Activated CD8-positive, alpha-beta T cell treated with anti-CD3 and anti-CD28 coated beads for 36 hours (primary cell): ENCODE data around the gene ADORA2A. TPM values are rescaled to one million over a fixed set of nuclear protein-coding genes. Genes with fewer than 3 reads are reported as not detected.

Experiments
- ATAC-seq: fragments of 200-7000 bp; cut with Tn5 transposase; one replicate; pipeline ENCODE4 v1.10.0; 2021; ENCODE audit warnings: mild to moderate bottlenecking, moderate library complexity
- CTCF ChIA-PET: fragments of 350-600 bp; sonication (Branson Sonifier 250); formaldehyde crosslinking; loops from one replicate; lab custom pipeline; 2021; ENCODE audit warnings: antibody characterized with exemption; lab: Charles Lee
- POLR2A ChIA-PET: fragments of 350-600 bp; sonication (Branson Sonifier 250); formaldehyde crosslinking; loops from one replicate; lab custom pipeline; 2021; ENCODE audit warnings: antibody characterized with exemption; lab: Charles Lee
- DNase-seq: peaks from one replicate; pipeline ENCODE4 v3.0.0-alpha.2; 2020
- H3K27ac Mint-ChIP-seq: one replicate; pipeline ENCODE4 v1.8.0; 2021; ENCODE audit warnings: mild to moderate bottlenecking, mixed read lengths
- H3K27me3 Mint-ChIP-seq: one replicate; pipeline ENCODE4 v1.8.0; 2021; ENCODE audit warnings: mixed read lengths
- H3K36me3 Mint-ChIP-seq: one replicate; pipeline ENCODE4 v1.8.0; 2021; ENCODE audit warnings: low read depth, mixed read lengths
- H3K4me1 Mint-ChIP-seq: one replicate; pipeline ENCODE4 v1.8.0; 2021; ENCODE audit warnings: low read depth, mixed read lengths
- H3K4me3 Mint-ChIP-seq: one replicate; pipeline ENCODE4 v1.8.0; 2021; ENCODE audit warnings: mild to moderate bottlenecking, moderate library complexity, mixed read lengths
- H3K9me3 Mint-ChIP-seq: one replicate; pipeline ENCODE4 v1.8.0; 2021; ENCODE audit warnings: mixed read lengths
- CTCF ChIP-seq: fragments of 200-600 bp; IDR thresholded peaks from one replicate; pipeline ENCODE4 v1.8.0; 2022; ENCODE audit warnings: antibody characterized with exemption, mild to moderate bottlenecking
- intact Hi-C: fragments of 100-400 bp; cut with micrococcal nuclease; formaldehyde crosslinking; loops from one replicate; pipeline ENCODE4 v1.10.0; 2022
- total RNA-seq, 2 experiments: library from RNA; stranded (reverse); gene quantifications; one replicate each; pipeline ENCODE4 v1.2.3, GENCODE V29; 2021

Gene ADORA2A
- total RNA-seq, 2 experiments from 2014 or later = 41.4 to 42.9 TPM

- H3K9me3 Mint-ChIP-seq = no peaks in the 10 kb centered on the region
- no peak overlapping the region for H3K27ac Mint-ChIP-seq
- DNase-seq (no peak), ATAC-seq (no peak)
- TF ChIP-seq CTCF = no peak
- H3K4me1 Mint-ChIP-seq = peaks cover 33% of the 10 kb centered on the region
- H3K36me3 Mint-ChIP-seq = peaks cover 16% of the 10 kb centered on the region
- CTCF ChIA-PET = interaction anchor here (1.2 to 2.1 kb wide), 2 partner anchors 11 to 90 kb away, joined by 3 to 8 read pairs; no protein-coding TSS in a partner anchor
- intact Hi-C loops = no loop called here
- no peaks in the 10 kb centered on the region for H3K27me3 Mint-ChIP-seq
- POLR2A ChIA-PET = interaction anchor here (0.9 kb wide), 1 partner anchor 16 kb away, joined by 3 read pairs; no protein-coding TSS in a partner anchor
- H3K4me3 Mint-ChIP-seq = no peak overlapping the region
Observed at GRCh38 chr22:24412274-24412673, 15.1 kb upstream of the ADORA2A start.

- Mint-ChIP-seq H3K27me3 (no peaks in the 10 kb centered on the region), H3K9me3 (no peaks in the 10 kb centered on the region), H3K4me3 (no peak overlapping the region), H3K36me3 (peaks cover 12% of the 10 kb centered on the region), H3K4me1 (peaks cover 23% of the 10 kb centered on the region), H3K27ac (no peak overlapping the region)
- intact Hi-C loops = no loop called here
- no peak for DNase-seq
- POLR2A ChIA-PET = no interaction called here
- CTCF ChIA-PET = interaction anchor here (1.2 to 2.1 kb wide), 2 partner anchors 10 to 89 kb away, joined by 3 to 8 read pairs; no protein-coding TSS in a partner anchor
- ATAC-seq = no peak
- TF ChIP-seq CTCF = no peak
Observed at GRCh38 chr22:24413271-24413670, 14.1 kb upstream of the ADORA2A start.

- ATAC-seq = no peak
- no peaks in the 10 kb centered on the region for H3K9me3 Mint-ChIP-seq
- CTCF ChIA-PET = interaction anchor here (1.2 kb wide), 1 partner anchor 89 kb away, joined by 3 read pairs; no protein-coding TSS in a partner anchor
- TF ChIP-seq CTCF = no peak
- POLR2A ChIA-PET = no interaction called here
- no peaks in the 10 kb centered on the region for H3K27me3 Mint-ChIP-seq
- no peak for DNase-seq
- H3K4me3 Mint-ChIP-seq = no peak overlapping the region
- intact Hi-C loops = no loop called here
- H3K4me1 Mint-ChIP-seq = peaks cover 19% of the 10 kb centered on the region
- no peak overlapping the region for H3K27ac Mint-ChIP-seq
- peaks cover 12% of the 10 kb centered on the region for H3K36me3 Mint-ChIP-seq
Observed at GRCh38 chr22:24413736-24414385, 13.5 kb upstream of the ADORA2A start.

GRCh38 chr22:24414523-24414922 lies 12.9 kb upstream of the ADORA2A start:
- ChIA-PET CTCF (interaction anchor here (0.7 kb wide), 1 partner anchor 88 kb away, joined by 3 read pairs; no protein-coding TSS in a partner anchor), POLR2A (no interaction called here)
- ATAC-seq (no peak), DNase-seq (no peak)
- H3K9me3 Mint-ChIP-seq = no peaks in the 10 kb centered on the region
- no peak overlapping the region for H3K27ac Mint-ChIP-seq
- H3K27me3 Mint-ChIP-seq = no peaks in the 10 kb centered on the region
- no peak for TF ChIP-seq CTCF
- intact Hi-C loops = no loop called here
- no peak overlapping the region for H3K4me3 Mint-ChIP-seq
- peaks cover 10% of the 10 kb centered on the region for H3K36me3 Mint-ChIP-seq
- H3K4me1 Mint-ChIP-seq = peaks cover 15% of the 10 kb centered on the region
